Measurements from ENCODE around the gene LAMA5.

DNA sequence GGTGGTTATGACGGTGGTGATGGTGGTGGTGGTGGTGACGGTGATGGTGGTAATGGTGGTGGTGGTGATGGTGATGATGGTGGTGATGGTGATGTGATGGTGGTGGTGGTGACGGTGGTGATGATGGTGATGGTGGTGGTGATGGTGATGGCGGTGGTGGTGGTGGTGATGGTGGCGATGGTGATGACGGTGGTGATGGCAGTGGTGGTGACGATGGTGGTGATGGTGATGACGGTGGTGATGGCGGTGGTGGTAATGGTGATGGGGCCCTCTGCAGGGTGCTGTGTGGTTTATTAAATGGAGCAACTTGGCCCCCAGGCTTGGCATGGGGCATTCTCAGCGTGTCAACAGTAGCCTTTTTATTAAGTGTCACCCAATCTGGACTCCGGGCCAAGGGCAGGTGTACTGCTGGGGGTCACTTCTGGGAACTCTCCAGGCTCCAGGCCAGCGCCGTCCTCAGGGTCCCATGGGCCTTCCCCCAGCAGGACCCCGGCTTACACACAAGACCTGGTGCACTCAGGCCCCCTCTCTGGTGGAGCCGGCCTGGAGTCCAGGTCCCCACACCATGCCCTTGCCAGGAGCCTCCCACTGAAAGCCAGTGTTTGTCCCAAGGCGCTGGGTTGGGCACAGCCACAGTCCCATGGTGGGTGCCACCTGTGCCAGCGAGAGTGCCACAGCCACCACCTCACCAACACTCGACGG is 31.2 kb upstream of the LAMA5 start:
- TF ChIP-seq, protein P1, sequence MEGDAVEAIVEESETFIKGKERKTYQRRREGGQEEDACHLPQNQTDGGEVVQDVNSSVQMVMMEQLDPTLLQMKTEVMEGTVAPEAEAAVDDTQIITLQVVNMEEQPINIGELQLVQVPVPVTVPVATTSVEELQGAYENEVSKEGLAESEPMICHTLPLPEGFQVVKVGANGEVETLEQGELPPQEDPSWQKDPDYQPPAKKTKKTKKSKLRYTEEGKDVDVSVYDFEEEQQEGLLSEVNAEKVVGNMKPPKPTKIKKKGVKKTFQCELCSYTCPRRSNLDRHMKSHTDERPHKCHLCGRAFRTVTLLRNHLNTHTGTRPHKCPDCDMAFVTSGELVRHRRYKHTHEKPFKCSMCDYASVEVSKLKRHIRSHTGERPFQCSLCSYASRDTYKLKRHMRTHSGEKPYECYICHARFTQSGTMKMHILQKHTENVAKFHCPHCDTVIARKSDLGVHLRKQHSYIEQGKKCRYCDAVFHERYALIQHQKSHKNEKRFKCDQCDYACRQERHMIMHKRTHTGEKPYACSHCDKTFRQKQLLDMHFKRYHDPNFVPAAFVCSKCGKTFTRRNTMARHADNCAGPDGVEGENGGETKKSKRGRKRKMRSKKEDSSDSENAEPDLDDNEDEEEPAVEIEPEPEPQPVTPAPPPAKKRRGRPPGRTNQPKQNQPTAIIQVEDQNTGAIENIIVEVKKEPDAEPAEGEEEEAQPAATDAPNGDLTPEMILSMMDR (IDR thresholded peaks at IDR 0.05) = no peak
- TF ChIP-seq EP300 (IDR thresholded peaks at IDR 0.05) (no peak), POLR2A (IDR thresholded peaks at IDR 0.05) (no peak)

Measured in ovary (tissue), 3 donors.